Effector memory CD8-positive, alpha-beta T cell (primary cell): ENCODE results near the gene ELAPOR1.
"Not testable (repeated sequence)": the region's sequence is repeated elsewhere in the genome, so short reads cannot be mapped to it uniquely, and the experiment has no call there.

Source experiments
- ATAC-seq: fragments of 150-1000 bp; cut with Tn5 transposase; replicated peaks from 2 replicates; pipeline ENCODE4 v1.10.0; 2021; ENCODE audit warnings: mild to moderate bottlenecking, moderate library complexity
- DNase-seq, 3 experiments: peaks; one replicate each; pipeline ENCODE4 v3.0.0; 2021
- H3K27ac Mint-ChIP-seq, 2 donors: one replicate each; pipeline ENCODE4 v1.8.0; 2022; ENCODE audit warnings: mild to moderate bottlenecking in 2 of 2, mixed read lengths in 2 of 2, moderate library complexity in 2 of 2
- H3K27me3 Mint-ChIP-seq, 2 donors: one replicate each; pipeline ENCODE4 v1.8.0; 2022; ENCODE audit warnings: mixed read lengths in 2 of 2
- H3K36me3 Mint-ChIP-seq: one replicate; pipeline ENCODE4 v1.8.0; 2022; ENCODE audit warnings: mild to moderate bottlenecking, moderate library complexity, mixed read lengths; ENCODE audit not compliant: insufficient read depth
- H3K4me1 Mint-ChIP-seq, 2 donors: one replicate each; pipeline ENCODE4 v1.8.0; 2022; ENCODE audit warnings: low read depth in 2 of 2, mixed read lengths in 2 of 2
- H3K4me3 Mint-ChIP-seq, 2 donors: one replicate each; pipeline ENCODE4 v1.8.0; 2022; ENCODE audit warnings: mild to moderate bottlenecking in 2 of 2, mixed read lengths in 2 of 2, moderate library complexity in 2 of 2
- H3K9me3 Mint-ChIP-seq, 2 donors: one replicate each; pipeline ENCODE4 v1.8.0; 2022; ENCODE audit warnings: mixed read lengths in 2 of 2

ELAPOR1 gene

GRCh38 chr1:109134423-109134822 is 20.5 kb downstream of the ELAPOR1 start:
- peaks cover 0 to 2% of the 10 kb centered on the region in 2 donors for H3K4me1 Mint-ChIP-seq
- H3K27me3 Mint-ChIP-seq: no peaks in the 10 kb centered on the region
- no peaks in the 10 kb centered on the region for H3K9me3 Mint-ChIP-seq
- H3K4me3 Mint-ChIP-seq: no peak overlapping the region
- peaks cover 3% of the 10 kb centered on the region for H3K36me3 Mint-ChIP-seq
- no peak overlapping the region for H3K27ac Mint-ChIP-seq
- ATAC-seq (no peak), DNase-seq (no peak)

GRCh38 chr1:109135940-109136339 is 22.0 kb downstream of the ELAPOR1 start:
- Mint-ChIP-seq H3K27ac (no peak overlapping the region), H3K36me3 (peaks cover 3% of the 10 kb centered on the region), H3K27me3 (no peaks in the 10 kb centered on the region), H3K4me3 (no peak overlapping the region), H3K4me1 (peaks cover 0 to 2% of the 10 kb centered on the region in 2 donors), H3K9me3 (no peaks in the 10 kb centered on the region)
- ATAC-seq (no peak), DNase-seq (no peak)

- Mint-ChIP-seq H3K4me1 (peaks cover 0 to 2% of the 10 kb centered on the region in 2 donors), H3K27ac (no peak overlapping the region), H3K36me3 (peaks cover 3% of the 10 kb centered on the region), H3K4me3 (no peak overlapping the region), H3K27me3 (no peaks in the 10 kb centered on the region), H3K9me3 (no peaks in the 10 kb centered on the region)
- no peak for DNase-seq
- no peak for ATAC-seq
Observed at GRCh38 chr1:109136766-109137165, 22.9 kb downstream of the ELAPOR1 start.

GRCh38 chr1:109137958-109138357 is 24.0 kb downstream of the ELAPOR1 start:
- DNase-seq (no peak), ATAC-seq (no peak)
- Mint-ChIP-seq H3K4me3 (no peak overlapping the region), H3K27me3 (no peaks in the 10 kb centered on the region), H3K4me1 (peaks cover 0 to 2% of the 10 kb centered on the region in 2 donors), H3K27ac (no peak overlapping the region), H3K36me3 (peaks cover 3% of the 10 kb centered on the region), H3K9me3 (no peaks in the 10 kb centered on the region)

GRCh38 chr1:109138358-109138757 is 24.4 kb downstream of the ELAPOR1 start:
- Mint-ChIP-seq H3K4me1 (peaks cover 0 to 2% of the 10 kb centered on the region in 2 donors), H3K4me3 (no peak overlapping the region), H3K27me3 (no peaks in the 10 kb centered on the region), H3K9me3 (no peaks in the 10 kb centered on the region), H3K27ac (no peak overlapping the region), H3K36me3 (peaks cover 3% of the 10 kb centered on the region)
- ATAC-seq: no peak
- DNase-seq: no peak

- Mint-ChIP-seq H3K4me1 (peaks cover 0 to 2% of the 10 kb centered on the region in 2 donors), H3K4me3 (no peak overlapping the region), H3K27me3 (no peaks in the 10 kb centered on the region), H3K27ac (peak overlapping the region in 1 of 2 donors; percentile 10), H3K9me3 (no peaks in the 10 kb centered on the region), H3K36me3 (peaks cover 6% of the 10 kb centered on the region)
- ATAC-seq: no peak
- no peak for DNase-seq
Observed at GRCh38 chr1:109140392-109140791, 26.5 kb downstream of the ELAPOR1 start.

- Mint-ChIP-seq H3K36me3 (peaks cover 7% of the 10 kb centered on the region), H3K9me3 (no peaks in the 10 kb centered on the region), H3K4me3 (no peak overlapping the region), H3K4me1 (no peaks in the 10 kb centered on the region), H3K27ac (no peak overlapping the region), H3K27me3 (no peaks in the 10 kb centered on the region)
- DNase-seq (no peak), ATAC-seq (no peak)
Observed at GRCh38 chr1:109142260-109142659, 28.3 kb downstream of the ELAPOR1 start.

GRCh38 chr1:109142725-109143124 is 28.8 kb downstream of the ELAPOR1 start:
- not testable (repeated sequence) for H3K4me1 Mint-ChIP-seq, ATAC-seq, H3K27ac Mint-ChIP-seq, DNase-seq, H3K36me3 Mint-ChIP-seq, H3K9me3 Mint-ChIP-seq, H3K4me3 Mint-ChIP-seq, H3K27me3 Mint-ChIP-seq

- Mint-ChIP-seq H3K36me3 (peaks cover 4% of the 10 kb centered on the region), H3K9me3 (no peaks in the 10 kb centered on the region), H3K4me1 (no peaks in the 10 kb centered on the region), H3K27ac (peak overlapping the region in 1 of 2 donors; percentile 28), H3K4me3 (no peak overlapping the region), H3K27me3 (no peaks in the 10 kb centered on the region)
- DNase-seq (no peak), ATAC-seq (no peak)
Observed at GRCh38 chr1:109148987-109149561, 35.2 kb downstream of the ELAPOR1 start.

GRCh38 chr1:109149874-109150601 is 36.1 kb downstream of the ELAPOR1 start:
- Mint-ChIP-seq H3K36me3 (peaks cover 4% of the 10 kb centered on the region), H3K27me3 (no peaks in the 10 kb centered on the region), H3K9me3 (no peaks in the 10 kb centered on the region), H3K4me3 (no peak overlapping the region), H3K4me1 (no peaks in the 10 kb centered on the region), H3K27ac (no peak overlapping the region)
- DNase-seq (no peak), ATAC-seq (no peak)

- DNase-seq (no peak), ATAC-seq (no peak)
- no peaks in the 10 kb centered on the region for H3K4me1 Mint-ChIP-seq
- H3K27me3 Mint-ChIP-seq: no peaks in the 10 kb centered on the region
- H3K36me3 Mint-ChIP-seq: no peaks in the 10 kb centered on the region
- no peaks in the 10 kb centered on the region for H3K9me3 Mint-ChIP-seq
- no peak overlapping the region for H3K27ac Mint-ChIP-seq
- H3K4me3 Mint-ChIP-seq: no peak overlapping the region
Observed at GRCh38 chr1:109151146-109151990, 37.5 kb downstream of the ELAPOR1 start.

GRCh38 chr1:109152196-109152595 is 38.3 kb downstream of the ELAPOR1 start:
- H3K27me3 Mint-ChIP-seq: no peaks in the 10 kb centered on the region
- H3K9me3 Mint-ChIP-seq: no peaks in the 10 kb centered on the region
- no peak overlapping the region for H3K4me3 Mint-ChIP-seq
- ATAC-seq (no peak), DNase-seq (no peak)
- no peaks in the 10 kb centered on the region for H3K4me1 Mint-ChIP-seq
- H3K36me3 Mint-ChIP-seq: no peaks in the 10 kb centered on the region
- no peak overlapping the region for H3K27ac Mint-ChIP-seq

- DNase-seq: no peak
- ATAC-seq: no peak
- no peaks in the 10 kb centered on the region for H3K9me3 Mint-ChIP-seq
- no peak overlapping the region for H3K4me3 Mint-ChIP-seq
- peaks cover 3 to 5% of the 10 kb centered on the region in 2 donors for H3K4me1 Mint-ChIP-seq
- no peak overlapping the region for H3K27ac Mint-ChIP-seq
- no peaks in the 10 kb centered on the region for H3K36me3 Mint-ChIP-seq
- H3K27me3 Mint-ChIP-seq: no peaks in the 10 kb centered on the region
Observed at GRCh38 chr1:109156916-109157385, 43.0 kb downstream of the ELAPOR1 start.
